IPS DF 6.9 (cell line): ENCODE data around the gene PARD3.

Experiments
- DNase-seq: peaks from one replicate; pipeline ENCODE4 v3.0.0-alpha.2; 2013; ENCODE audit warnings: low read depth, low spot score
- H3K27ac ChIP-seq: one replicate; pipeline ENCODE4 v1.5.1; 2013; ENCODE audit warnings: low read length, control low read depth
- H3K27me3 ChIP-seq: 2 replicates; pipeline ENCODE4 v1.6.1; 2013; ENCODE audit warnings: mild to moderate bottlenecking, low read length; ENCODE audit not compliant: control insufficient read depth, insufficient read depth
- H3K36me3 ChIP-seq: 2 replicates; pipeline ENCODE4 v1.6.1; 2013; ENCODE audit warnings: low read length; ENCODE audit not compliant: control insufficient read depth, insufficient read depth
- H3K4me1 ChIP-seq: 2 replicates; pipeline ENCODE4 v1.6.1; 2013; ENCODE audit warnings: low read length; ENCODE audit not compliant: control insufficient read depth, insufficient read depth
- H3K4me3 ChIP-seq: 2 replicates; pipeline ENCODE4 v1.5.1; 2013; ENCODE audit warnings: mild to moderate bottlenecking, low read length
- H3K9me3 ChIP-seq: 2 replicates; pipeline ENCODE4 v1.6.1; 2013; ENCODE audit warnings: low read length, inconsistent platforms; ENCODE audit not compliant: control insufficient read depth, insufficient read depth
- WGBS: extraction: QIAGEN DNeasy Blood & Tissue Kit; methylation state at CpG from one replicate; pipeline ENCODE4 v1.1.7; 2013; ENCODE audit warnings: mixed read lengths, missing lambda C conversion rate; ENCODE audit not compliant: insufficient read length, insufficient coverage; 5-methylcytosine and 5-hydroxymethylcytosine counted together

Gene PARD3

GRCh38 chr10:34731885-34732701, 83.0 kb downstream of the PARD3 start:
- Histone ChIP-seq H3K27ac (no peak overlapping the region), H3K4me3 (no peak overlapping the region), H3K27me3 (no peaks in the 10 kb centered on the region), H3K4me1 (peaks cover 3% of the 10 kb centered on the region; the same call in 1 of the 2 replicates), H3K9me3 (no peaks in the 10 kb centered on the region), H3K36me3 (no peaks in the 10 kb centered on the region)
- DNase-seq = no peak
- no CpG with 5 or more reads among the region's 7 CpGs for WGBS

GRCh38 chr10:34731213-34731612, 83.9 kb downstream of the PARD3 start:
- Histone ChIP-seq H3K4me3 (no peak overlapping the region), H3K9me3 (no peaks in the 10 kb centered on the region), H3K27ac (no peak overlapping the region), H3K27me3 (no peaks in the 10 kb centered on the region), H3K4me1 (peaks cover 3% of the 10 kb centered on the region; the same call in 1 of the 2 replicates), H3K36me3 (no peaks in the 10 kb centered on the region)
- no peak for DNase-seq
- WGBS = no CpG with 5 or more reads among the region's 2 CpGs

GRCh38 chr10:34730726-34731125, 84.4 kb downstream of the PARD3 start:
- no peak overlapping the region for H3K27ac ChIP-seq
- no peaks in the 10 kb centered on the region for H3K27me3 ChIP-seq
- no peak for DNase-seq
- no peaks in the 10 kb centered on the region for H3K36me3 ChIP-seq
- WGBS = no CpG with 5 or more reads among the region's 7 CpGs
- no peaks in the 10 kb centered on the region for H3K9me3 ChIP-seq
- H3K4me1 ChIP-seq = peaks cover 3% of the 10 kb centered on the region; the same call in 1 of the 2 replicates
- H3K4me3 ChIP-seq = no peak overlapping the region

GRCh38 chr10:34729619-34730018, 85.5 kb downstream of the PARD3 start:
- Histone ChIP-seq H3K4me3 (no peak overlapping the region), H3K27ac (no peak overlapping the region), H3K4me1 (peaks cover 3% of the 10 kb centered on the region; the same call in 1 of the 2 replicates), H3K27me3 (no peaks in the 10 kb centered on the region), H3K36me3 (no peaks in the 10 kb centered on the region), H3K9me3 (no peaks in the 10 kb centered on the region)
- WGBS = no CpG with 5 or more reads among the region's 5 CpGs
- DNase-seq = no peak

- Histone ChIP-seq H3K9me3 (no peaks in the 10 kb centered on the region), H3K27ac (no peak overlapping the region), H3K4me1 (peaks cover 3% of the 10 kb centered on the region; the same call in 1 of the 2 replicates), H3K4me3 (no peak overlapping the region), H3K27me3 (no peaks in the 10 kb centered on the region), H3K36me3 (no peaks in the 10 kb centered on the region)
- WGBS = no CpG with 5 or more reads among the region's 1 CpG
- no peak for DNase-seq
Measured at GRCh38 chr10:34728361-34728760, 86.7 kb downstream of the PARD3 start.

GRCh38 chr10:34727595-34728033, 87.5 kb downstream of the PARD3 start:
- Histone ChIP-seq H3K9me3 (no peaks in the 10 kb centered on the region), H3K4me3 (no peak overlapping the region), H3K4me1 (peaks cover 2% of the 10 kb centered on the region; the same call in 1 of the 2 replicates), H3K27me3 (no peaks in the 10 kb centered on the region), H3K27ac (no peak overlapping the region), H3K36me3 (no peaks in the 10 kb centered on the region)
- DNase-seq = no peak
- no CpG with 5 or more reads among the region's 9 CpGs for WGBS

- Histone ChIP-seq H3K9me3 (no peaks in the 10 kb centered on the region), H3K27ac (no peak overlapping the region), H3K4me1 (peaks cover 2% of the 10 kb centered on the region; the same call in 1 of the 2 replicates), H3K36me3 (no peaks in the 10 kb centered on the region), H3K4me3 (no peak overlapping the region), H3K27me3 (no peaks in the 10 kb centered on the region)
- no peak for DNase-seq
Measured at GRCh38 chr10:34726862-34727261, 88.2 kb downstream of the PARD3 start.

- no CpG with 5 or more reads among the region's 10 CpGs for WGBS
- H3K9me3 ChIP-seq = no peaks in the 10 kb centered on the region
- no peaks in the 10 kb centered on the region for H3K27me3 ChIP-seq
- peaks cover 2% of the 10 kb centered on the region; the same call in 1 of the 2 replicates for H3K4me1 ChIP-seq
- no peak overlapping the region for H3K27ac ChIP-seq
- H3K36me3 ChIP-seq = no peaks in the 10 kb centered on the region
- DNase-seq = no peak
- no peak overlapping the region for H3K4me3 ChIP-seq
Measured at GRCh38 chr10:34723750-34724149, 91.3 kb downstream of the PARD3 start.

- no CpG with 5 or more reads among the region's 4 CpGs for WGBS
- no peaks in the 10 kb centered on the region for H3K4me1 ChIP-seq
- no peaks in the 10 kb centered on the region for H3K36me3 ChIP-seq
- H3K27ac ChIP-seq = no peak overlapping the region
- no peak overlapping the region for H3K4me3 ChIP-seq
- H3K27me3 ChIP-seq = no peaks in the 10 kb centered on the region
- no peaks in the 10 kb centered on the region for H3K9me3 ChIP-seq
- no peak for DNase-seq
Measured at GRCh38 chr10:34722404-34722803, 92.7 kb downstream of the PARD3 start.

GRCh38 chr10:34721208-34721840, 93.8 kb downstream of the PARD3 start:
- H3K36me3 ChIP-seq = no peaks in the 10 kb centered on the region
- no CpG with 5 or more reads among the region's 5 CpGs for WGBS
- no peaks in the 10 kb centered on the region for H3K27me3 ChIP-seq
- H3K9me3 ChIP-seq = no peaks in the 10 kb centered on the region
- no peaks in the 10 kb centered on the region for H3K4me1 ChIP-seq
- no peak overlapping the region for H3K4me3 ChIP-seq
- no peak overlapping the region for H3K27ac ChIP-seq
- no peak for DNase-seq
